DMS53 (cell line): Measurements from ENCODE around the gene ZNF813.

Source experiments
- DNase-seq: peaks from one replicate; lab custom pipeline; 2025; lab: John Stamatoyannopoulos, UW

ZNF813 gene

GRCh38 chr19:53520547-53521372 lies 53.2 kb downstream of the ZNF813 start:
- DNase-seq = peak; percentile 99

GRCh38 chr19:53521373-53522202 lies 54.1 kb downstream of the ZNF813 start:
- peak; percentile 57 for DNase-seq

- DNase-seq = no peak
These were observed 58.4 kb downstream of the ZNF813 start for GRCh38 chr19:53525922-53526321.

- DNase-seq = no peak
These were observed 63.1 kb downstream of the ZNF813 start for GRCh38 chr19:53530622-53531021.

GRCh38 chr19:53531457-53531856 lies 63.9 kb downstream of the ZNF813 start:
- DNase-seq = no peak

- DNase-seq = no peak
These were observed 64.8 kb downstream of the ZNF813 start for GRCh38 chr19:53532362-53532761.

GRCh38 chr19:53536225-53536548 lies 68.7 kb downstream of the ZNF813 start:
- no peak for DNase-seq

GRCh38 chr19:53537121-53537520 lies 69.6 kb downstream of the ZNF813 start:
- peak; percentile 69 for DNase-seq

GRCh38 chr19:53537521-53538377 lies 70.2 kb downstream of the ZNF813 start, which contains the start of gene ZNF331:
Gene ZNF331 (plus strand): TSS chr19:53538145. CDS start chr19:53569377, 31,232 bp downstream.
- peak; percentile 83 for DNase-seq

GRCh38 chr19:53538378-53539109 lies 71.0 kb downstream of the ZNF813 start:
- DNase-seq = peak; percentile 41

GRCh38 chr19:53540091-53540490 lies 72.6 kb downstream of the ZNF813 start:
- DNase-seq = no peak

GRCh38 chr19:53541971-53542370 lies 74.4 kb downstream of the ZNF813 start:
- DNase-seq = no peak

GRCh38 chr19:53545271-53546065 lies 77.9 kb downstream of the ZNF813 start:
- DNase-seq = no peak
